LoVo (cell line): Measurements from ENCODE around the gene EHMT1.

ENCODE experiments used
- DNase-seq: peaks from one replicate; pipeline ENCODE4 v3.0.0-alpha.2; 2016; ENCODE audit warnings: low spot score

EHMT1 gene

GRCh38 chr9:137787786-137788505 is 169.1 kb downstream of the EHMT1 start:
- no peak for DNase-seq

GRCh38 chr9:137788561-137789294 is 169.9 kb downstream of the EHMT1 start:
- DNase-seq, result no peak

GRCh38 chr9:137789295-137789895 is 170.6 kb downstream of the EHMT1 start:
- no peak for DNase-seq

GRCh38 chr9:137791947-137792346 is 173.1 kb downstream of the EHMT1 start:
- DNase-seq, result no peak

GRCh38 chr9:137793196-137793841 is 174.5 kb downstream of the EHMT1 start:
- no peak for DNase-seq

DNA sequence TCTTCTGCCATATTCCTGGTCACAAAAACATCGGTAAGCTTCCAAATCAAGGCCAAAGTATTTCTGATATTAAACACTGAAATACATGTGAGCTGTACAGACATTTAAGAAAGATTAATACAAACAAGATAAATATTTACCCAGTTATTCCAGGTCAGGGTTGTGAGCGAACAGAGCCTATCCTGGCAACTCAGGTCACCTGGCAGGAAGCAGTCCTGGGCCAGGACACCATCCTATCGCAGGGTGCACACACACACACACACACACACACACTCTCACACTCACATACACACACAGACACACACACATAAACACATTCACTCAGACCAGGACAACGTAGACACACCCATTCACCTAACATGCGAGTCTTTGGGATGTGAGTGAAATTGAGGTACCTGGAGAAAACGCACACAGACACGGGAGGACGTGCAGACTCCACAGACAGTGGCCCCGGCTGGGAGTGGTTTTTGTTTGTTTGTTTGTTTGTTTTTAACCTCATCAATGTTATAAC is 176.4 kb downstream of the EHMT1 start:
- DNase-seq, result no peak

GRCh38 chr9:137797206-137798120 is 178.7 kb downstream of the EHMT1 start:
- DNase-seq, result no peak

DNA sequence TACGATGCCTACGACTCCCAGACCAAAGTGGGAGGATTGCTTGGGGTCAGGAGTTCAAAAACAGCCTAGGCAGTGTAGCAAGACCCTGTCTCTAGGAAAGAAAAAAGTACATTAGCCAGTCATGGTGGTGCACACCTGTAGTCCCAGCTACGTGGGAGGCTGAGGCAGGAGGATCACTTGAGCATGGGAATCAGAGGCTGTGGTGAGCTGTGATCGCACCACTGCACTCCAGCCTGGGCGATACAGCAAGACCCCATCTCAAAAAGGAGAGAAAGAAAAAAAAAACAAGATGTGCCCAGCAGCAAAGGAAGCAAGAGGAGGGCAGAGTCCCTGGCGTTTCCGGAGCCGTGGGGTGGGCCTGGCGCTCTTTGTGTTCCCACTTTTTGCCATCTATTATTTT is 179.3 kb downstream of the EHMT1 start:
- DNase-seq, result no peak

- no peak for DNase-seq
Measured at GRCh38 chr9:137798901-137799629, 180.3 kb downstream of the EHMT1 start.

DNA sequence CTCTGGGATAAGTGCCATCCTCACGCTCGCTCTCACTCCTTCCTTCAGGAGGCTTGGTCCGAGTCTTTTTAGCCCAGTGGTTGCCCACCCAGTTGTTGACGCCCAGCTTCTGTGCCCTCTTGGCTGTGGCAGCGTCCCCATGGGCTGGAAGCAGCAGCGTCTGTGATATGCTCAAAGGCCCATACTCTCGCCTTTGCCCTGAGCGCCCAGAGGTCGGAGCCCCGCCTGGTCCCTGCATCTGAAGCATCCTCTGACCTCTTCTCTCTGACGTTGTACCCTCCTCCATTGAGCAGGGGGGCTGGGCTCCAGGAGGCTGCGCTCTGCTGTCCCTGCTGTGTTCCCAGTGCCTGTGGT is 180.8 kb downstream of the EHMT1 start:
- no peak for DNase-seq

- DNase-seq, result no peak
Measured at GRCh38 chr9:137800196-137801022, 181.6 kb downstream of the EHMT1 start.

GRCh38 chr9:137801023-137801319 is 182.2 kb downstream of the EHMT1 start:
- DNase-seq, result no peak

GRCh38 chr9:137802021-137802420 is 183.2 kb downstream of the EHMT1 start:
- DNase-seq, result no peak

GRCh38 chr9:137802521-137803243 is 183.9 kb downstream of the EHMT1 start:
- no peak for DNase-seq

GRCh38 chr9:137804908-137805630 is 186.3 kb downstream of the EHMT1 start:
- DNase-seq, result no peak

DNA sequence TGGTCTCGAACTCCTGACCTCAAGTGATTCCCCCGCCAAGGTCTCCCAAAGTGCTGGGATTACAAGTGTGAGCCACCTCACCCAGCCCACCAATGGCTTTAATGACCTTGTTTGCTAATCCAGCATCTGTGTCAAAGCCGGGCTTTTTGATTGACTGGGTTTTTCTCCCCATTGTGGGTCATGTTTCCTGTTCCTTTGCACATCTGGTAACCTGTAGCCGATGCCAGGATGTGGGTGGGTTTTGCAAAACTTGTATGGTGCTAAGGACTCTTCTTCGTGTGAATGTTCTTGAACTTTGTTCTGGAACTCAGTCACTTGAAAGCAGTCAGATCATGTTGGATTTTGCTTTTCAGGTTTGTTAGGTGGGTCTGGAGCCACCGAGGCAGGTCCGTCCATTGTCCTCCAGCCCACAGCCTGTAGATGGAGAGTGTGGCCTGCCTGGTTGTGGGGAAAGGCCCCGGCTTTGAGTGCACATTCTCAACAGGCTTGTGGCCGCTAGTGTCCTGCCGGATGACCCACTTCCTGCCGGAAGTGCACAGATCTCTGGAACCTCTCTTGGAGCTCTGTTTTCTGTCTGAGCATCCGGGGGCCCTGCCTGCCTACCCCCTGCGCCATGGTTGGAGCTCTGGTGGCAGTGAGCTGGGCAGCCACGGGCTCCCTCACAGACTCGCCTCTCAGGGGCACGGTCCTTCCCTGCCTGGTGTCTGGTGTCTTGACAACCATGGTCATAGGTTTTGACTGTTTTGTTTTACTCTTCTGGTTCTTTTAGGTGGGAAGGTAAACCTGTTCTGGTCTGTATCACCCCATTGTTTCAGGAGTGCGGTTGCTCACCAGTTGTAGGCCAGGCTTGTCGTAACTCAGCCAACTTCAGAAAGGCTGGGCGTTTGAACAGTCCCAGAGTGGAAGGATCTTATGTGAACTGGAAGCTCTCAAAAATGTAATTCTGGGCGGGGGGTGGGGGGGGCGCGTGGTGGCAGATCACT is 189.2 kb downstream of the EHMT1 start:
- no peak for DNase-seq

DNA sequence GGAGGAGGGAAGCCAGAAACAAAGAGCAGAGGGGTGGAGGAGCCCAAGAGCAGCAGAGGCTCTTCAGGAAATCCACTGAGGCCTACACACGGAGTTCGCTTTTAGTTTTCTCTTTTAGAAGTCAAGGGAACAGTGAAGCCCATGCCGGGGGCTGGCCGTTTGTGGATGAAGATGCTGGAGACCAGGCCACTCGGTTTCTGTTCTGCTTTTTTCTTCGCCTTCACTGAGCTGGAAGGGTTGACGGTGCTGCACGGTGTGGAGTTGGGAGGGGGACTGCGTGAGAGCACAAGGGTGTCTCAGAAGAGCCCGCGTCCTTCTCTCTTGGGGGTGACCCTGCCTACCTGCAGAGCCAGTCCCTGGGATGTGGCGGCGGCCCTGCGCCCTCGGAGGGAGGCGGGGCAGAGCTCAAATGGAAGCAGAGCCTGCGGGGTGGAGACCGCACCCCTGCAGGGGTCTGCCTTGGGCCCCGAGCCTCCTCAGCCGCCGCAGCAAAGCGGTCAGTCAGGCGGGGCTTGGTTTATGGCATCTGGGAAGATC is 190.3 kb downstream of the EHMT1 start:
- DNase-seq, result no peak
